ENCODE measurements around the gene MARCHF3. TPM values are rescaled to one million over a fixed set of nuclear protein-coding genes. Genes with fewer than 3 reads are reported as not detected.
"Not testable (repeated sequence)": the region's sequence is repeated elsewhere in the genome, so short reads cannot be mapped to it uniquely, and the experiment has no call there.

The MARCHF3 gene
- total RNA-seq, 2 donors from 2014 or later: 19.2 to 46.2 TPM

GRCh38 chr5:126914801-126915436 lies 115.4 kb downstream of the MARCHF3 start:
- DNase-seq (ENCODE audit: low spot score) (no peak), ATAC-seq (no peak)
- H3K27me3 Mint-ChIP-seq: no peaks in the 10 kb centered on the region
- no peak overlapping the region for H3K27ac Mint-ChIP-seq
- H3K4me1 Mint-ChIP-seq (ENCODE audit: low read depth in 2 of 2): peaks cover 0 to 44% of the 10 kb centered on the region in 2 donors
- H3K36me3 Mint-ChIP-seq: peaks cover 15% of the 10 kb centered on the region
- H3K4me3 Mint-ChIP-seq: no peak overlapping the region
- no peaks in the 10 kb centered on the region for H3K9me3 Mint-ChIP-seq

GRCh38 chr5:126912616-126913200 lies 117.7 kb downstream of the MARCHF3 start:
- Mint-ChIP-seq H3K9me3 (peaks cover 4% of the 10 kb centered on the region), H3K4me3 (no peak overlapping the region), H3K36me3 (peaks cover 26% of the 10 kb centered on the region), H3K27ac (peak overlapping the region in 1 of 2 donors; percentile 39), H3K27me3 (no peaks in the 10 kb centered on the region), H3K4me1 (ENCODE audit: low read depth in 2 of 2) (peaks cover 0 to 39% of the 10 kb centered on the region in 2 donors)
- ATAC-seq: peak in 1 of 2 donors; percentile 69
- DNase-seq (ENCODE audit: low spot score): no peak

GRCh38 chr5:126911986-126912385 lies 118.4 kb downstream of the MARCHF3 start:
- H3K9me3 Mint-ChIP-seq: peaks cover 4% of the 10 kb centered on the region
- H3K27me3 Mint-ChIP-seq: no peaks in the 10 kb centered on the region
- no peak overlapping the region for H3K27ac Mint-ChIP-seq
- DNase-seq (ENCODE audit: low spot score): no peak
- H3K36me3 Mint-ChIP-seq: peaks cover 26% of the 10 kb centered on the region
- no peak overlapping the region for H3K4me3 Mint-ChIP-seq
- ATAC-seq: no peak
- H3K4me1 Mint-ChIP-seq (ENCODE audit: low read depth in 2 of 2): peaks cover 0 to 32% of the 10 kb centered on the region in 2 donors

- Mint-ChIP-seq H3K36me3 (peaks cover 26% of the 10 kb centered on the region), H3K9me3 (peaks cover 4% of the 10 kb centered on the region)
These were observed 120.5 kb downstream of the MARCHF3 start for GRCh38 chr5:126909856-126910255.

GRCh38 chr5:126904407-126904806 lies 126.0 kb downstream of the MARCHF3 start:
- peaks cover 16% of the 10 kb centered on the region for H3K36me3 Mint-ChIP-seq
- DNase-seq (ENCODE audit: low spot score); H3K27me3 Mint-ChIP-seq; H3K4me3 Mint-ChIP-seq; ATAC-seq; H3K4me1 Mint-ChIP-seq (ENCODE audit: low read depth in 2 of 2); H3K9me3 Mint-ChIP-seq; H3K27ac Mint-ChIP-seq: not testable (repeated sequence)

More at GRCh38 chr5:126909856-126910255, 120.5 kb downstream of the MARCHF3 start:
- H3K27ac Mint-ChIP-seq: no peak overlapping the region
- peaks cover 0 to 23% of the 10 kb centered on the region in 2 donors for H3K4me1 Mint-ChIP-seq (ENCODE audit: low read depth in 2 of 2)
- no peak overlapping the region for H3K4me3 Mint-ChIP-seq
- no peaks in the 10 kb centered on the region for H3K27me3 Mint-ChIP-seq
- ATAC-seq: no peak
- DNase-seq (ENCODE audit: low spot score): no peak

- Mint-ChIP-seq H3K36me3 (peaks cover 8% of the 10 kb centered on the region), H3K27ac (no peak overlapping the region), H3K4me3 (no peak overlapping the region), H3K4me1 (ENCODE audit: low read depth in 2 of 2) (no peaks in the 10 kb centered on the region), H3K9me3 (peaks cover 4% of the 10 kb centered on the region), H3K27me3 (no peaks in the 10 kb centered on the region)
- DNase-seq (ENCODE audit: low spot score): no peak
- no peak for ATAC-seq
These were observed 129.6 kb downstream of the MARCHF3 start for GRCh38 chr5:126900796-126901195.

- Mint-ChIP-seq H3K27ac (no peak overlapping the region), H3K4me3 (no peak overlapping the region), H3K4me1 (ENCODE audit: low read depth in 2 of 2) (no peaks in the 10 kb centered on the region), H3K9me3 (peaks cover 4% of the 10 kb centered on the region), H3K36me3 (peaks cover 15% of the 10 kb centered on the region), H3K27me3 (no peaks in the 10 kb centered on the region)
- DNase-seq (ENCODE audit: low spot score) (no peak), ATAC-seq (no peak)
These were observed 130.9 kb downstream of the MARCHF3 start for GRCh38 chr5:126899476-126899875.

- ATAC-seq: no peak
- no peak overlapping the region for H3K4me3 Mint-ChIP-seq
- H3K27me3 Mint-ChIP-seq: no peaks in the 10 kb centered on the region
- peaks cover 17% of the 10 kb centered on the region for H3K36me3 Mint-ChIP-seq
- no peak overlapping the region for H3K27ac Mint-ChIP-seq
- H3K4me1 Mint-ChIP-seq (ENCODE audit: low read depth in 2 of 2): no peaks in the 10 kb centered on the region
- no peak for DNase-seq (ENCODE audit: low spot score)
- H3K9me3 Mint-ChIP-seq: peaks cover 4% of the 10 kb centered on the region
These were observed 132.3 kb downstream of the MARCHF3 start for GRCh38 chr5:126897851-126898630.

GRCh38 chr5:126896170-126896702 lies 134.1 kb downstream of the MARCHF3 start:
- Mint-ChIP-seq H3K4me3 (no peak overlapping the region), H3K27me3 (no peaks in the 10 kb centered on the region), H3K9me3 (no peaks in the 10 kb centered on the region), H3K36me3 (peaks cover 14% of the 10 kb centered on the region), H3K27ac (no peak overlapping the region), H3K4me1 (ENCODE audit: low read depth in 2 of 2) (no peaks in the 10 kb centered on the region)
- no peak for ATAC-seq
- no peak for DNase-seq (ENCODE audit: low spot score)

GRCh38 chr5:126895712-126896111 lies 134.6 kb downstream of the MARCHF3 start:
- DNase-seq (ENCODE audit: low spot score); H3K27ac Mint-ChIP-seq; ATAC-seq; H3K4me3 Mint-ChIP-seq; H3K9me3 Mint-ChIP-seq; H3K4me1 Mint-ChIP-seq (ENCODE audit: low read depth in 2 of 2); H3K27me3 Mint-ChIP-seq: not testable (repeated sequence)
- H3K36me3 Mint-ChIP-seq: peaks cover 14% of the 10 kb centered on the region

GRCh38 chr5:126890414-126890813 lies 139.9 kb downstream of the MARCHF3 start:
- not testable (repeated sequence) for H3K27me3 Mint-ChIP-seq; ATAC-seq; H3K4me3 Mint-ChIP-seq; H3K4me1 Mint-ChIP-seq (ENCODE audit: low read depth in 2 of 2); DNase-seq (ENCODE audit: low spot score); H3K27ac Mint-ChIP-seq; H3K9me3 Mint-ChIP-seq
- peaks cover 14% of the 10 kb centered on the region for H3K36me3 Mint-ChIP-seq

GRCh38 chr5:126888175-126888574 lies 142.2 kb downstream of the MARCHF3 start:
- H3K27me3 Mint-ChIP-seq: no peaks in the 10 kb centered on the region
- H3K4me3 Mint-ChIP-seq: no peak overlapping the region
- ATAC-seq: no peak

GRCh38 chr5:126884269-126884819 lies 146.0 kb downstream of the MARCHF3 start:
- no peaks in the 10 kb centered on the region for H3K36me3 Mint-ChIP-seq
- ATAC-seq (no peak), DNase-seq (ENCODE audit: low spot score) (no peak)
- H3K27ac Mint-ChIP-seq: no peak overlapping the region
- no peaks in the 10 kb centered on the region for H3K9me3 Mint-ChIP-seq
- H3K4me1 Mint-ChIP-seq (ENCODE audit: low read depth in 2 of 2): no peaks in the 10 kb centered on the region
- no peak overlapping the region for H3K4me3 Mint-ChIP-seq
- H3K27me3 Mint-ChIP-seq: no peaks in the 10 kb centered on the region

More at GRCh38 chr5:126888175-126888574, 142.2 kb downstream of the MARCHF3 start:
- Mint-ChIP-seq H3K4me1 (ENCODE audit: low read depth in 2 of 2) (no peaks in the 10 kb centered on the region), H3K27ac (no peak overlapping the region), H3K36me3 (peaks cover 4% of the 10 kb centered on the region), H3K9me3 (no peaks in the 10 kb centered on the region)
- no peak for DNase-seq (ENCODE audit: low spot score)

Data from natural killer cell treated with Interleukin-12 subunit alpha and Interleukin-12 subunit beta and Interleukin-15 and Interleukin-18, amount 100 ng/mL, for 72 hours (primary cell).